Measurements from ENCODE around the gene EVA1C.

DNA sequence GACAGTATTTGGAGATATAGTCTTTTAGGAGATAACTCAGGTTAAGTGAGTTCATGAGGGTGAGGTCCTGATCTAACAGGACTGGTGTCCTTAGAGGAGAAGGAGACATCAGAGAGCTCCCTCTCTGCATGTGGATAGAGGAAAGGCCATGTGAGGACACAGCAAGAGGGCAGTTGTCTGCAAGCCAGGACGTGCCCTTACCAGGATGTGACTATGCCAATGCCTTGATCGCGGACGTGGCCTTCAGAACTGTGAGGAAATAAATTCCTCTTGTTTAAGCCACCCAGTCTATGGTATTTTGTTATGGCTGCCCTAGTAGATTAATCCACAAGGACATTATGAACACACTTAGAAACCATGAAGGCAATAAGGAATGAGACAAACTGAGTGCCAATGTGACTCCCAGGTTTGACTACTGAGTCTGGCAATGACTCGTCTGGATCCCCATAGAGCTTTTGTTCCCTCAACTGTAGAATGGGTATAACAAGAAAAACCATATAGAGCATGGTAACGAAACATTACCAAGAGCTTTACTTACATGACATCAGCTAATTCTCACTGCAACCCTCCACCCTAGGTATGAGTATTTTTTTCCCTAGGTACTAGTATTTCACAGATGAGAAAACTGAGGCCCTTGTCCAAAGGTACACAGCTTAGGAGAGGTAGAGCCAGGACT is 26.2 kb upstream of the EVA1C start:
- TF ChIP-seq EZH2 (IDR thresholded peaks at IDR 0.05) (no peak), EZH2phosphoT487 (IDR thresholded peaks at IDR 0.05) (no peak)
- TF ChIP-seq, protein P1, sequence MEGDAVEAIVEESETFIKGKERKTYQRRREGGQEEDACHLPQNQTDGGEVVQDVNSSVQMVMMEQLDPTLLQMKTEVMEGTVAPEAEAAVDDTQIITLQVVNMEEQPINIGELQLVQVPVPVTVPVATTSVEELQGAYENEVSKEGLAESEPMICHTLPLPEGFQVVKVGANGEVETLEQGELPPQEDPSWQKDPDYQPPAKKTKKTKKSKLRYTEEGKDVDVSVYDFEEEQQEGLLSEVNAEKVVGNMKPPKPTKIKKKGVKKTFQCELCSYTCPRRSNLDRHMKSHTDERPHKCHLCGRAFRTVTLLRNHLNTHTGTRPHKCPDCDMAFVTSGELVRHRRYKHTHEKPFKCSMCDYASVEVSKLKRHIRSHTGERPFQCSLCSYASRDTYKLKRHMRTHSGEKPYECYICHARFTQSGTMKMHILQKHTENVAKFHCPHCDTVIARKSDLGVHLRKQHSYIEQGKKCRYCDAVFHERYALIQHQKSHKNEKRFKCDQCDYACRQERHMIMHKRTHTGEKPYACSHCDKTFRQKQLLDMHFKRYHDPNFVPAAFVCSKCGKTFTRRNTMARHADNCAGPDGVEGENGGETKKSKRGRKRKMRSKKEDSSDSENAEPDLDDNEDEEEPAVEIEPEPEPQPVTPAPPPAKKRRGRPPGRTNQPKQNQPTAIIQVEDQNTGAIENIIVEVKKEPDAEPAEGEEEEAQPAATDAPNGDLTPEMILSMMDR (IDR thresholded peaks at IDR 0.05), result no peak

All from neural progenitor cell (in vitro differentiated cells).